Measurements from ENCODE around the gene IQCF6. TPM values are rescaled to one million over a fixed set of nuclear protein-coding genes. Genes with fewer than 3 reads are reported as not detected.
"Not testable (repeated sequence)": the region's sequence is repeated elsewhere in the genome, so short reads cannot be mapped to it uniquely, and the experiment has no call there.

The IQCF6 gene
- total RNA-seq, 4 donors from 2014 or later: not detected

DNA sequence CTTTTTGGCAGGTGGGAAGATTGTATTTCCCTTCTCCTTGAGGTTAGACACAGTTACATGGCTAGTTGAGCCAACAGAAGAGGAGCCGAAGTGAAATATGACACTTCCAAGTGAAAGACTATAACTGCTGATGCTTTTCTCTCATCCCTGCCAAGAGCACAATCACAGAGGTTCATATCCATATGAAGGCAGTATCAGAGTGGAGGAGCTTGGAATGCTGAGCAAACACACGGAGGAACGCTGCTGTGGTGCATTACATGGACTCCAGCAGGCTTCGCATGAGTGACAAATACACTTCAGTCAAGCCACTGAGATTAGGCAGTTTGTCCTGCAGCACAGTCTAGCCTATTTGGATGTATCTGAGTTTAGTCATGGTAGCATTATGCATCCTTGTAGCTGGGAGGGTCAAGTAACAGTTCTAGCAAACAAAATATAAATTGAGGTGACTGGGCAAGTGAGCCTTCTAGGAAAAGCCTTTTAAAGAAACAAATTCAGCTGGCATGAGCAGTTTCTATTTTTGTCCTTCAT is 5.4 kb downstream of the IQCF6 start:
- DNase-seq (ENCODE audit: low spot score in 2 of 2): no peak
- H3K4me3 ChIP-seq (ENCODE audit: low read depth, poor library complexity, severe bottlenecking): no peak overlapping the region

GRCh38 chr3:51759203-51759602 is 19.8 kb downstream of the IQCF6 start:
- H3K4me3 ChIP-seq (ENCODE audit: low read depth, poor library complexity, severe bottlenecking): no peak overlapping the region
- TF ChIP-seq CTCF (IDR thresholded peaks at IDR 0.05) (no peak), POLR2A (IDR thresholded peaks at IDR 0.05) (no peak)
- intact Hi-C loops (cut with DNase I; ENCODE audit: low total_unique reads): no loop called here
- DNase-seq (ENCODE audit: low spot score in 2 of 2): no peak

More for the DNA sequence above, 5.4 kb downstream of the IQCF6 start:
- 26 to 34% methylated on average over 4 of the region's 4 CpGs for WGBS, 2 donors
- TF ChIP-seq POLR2A (IDR thresholded peaks at IDR 0.05) (no peak), CTCF (IDR thresholded peaks at IDR 0.05) (no peak)
- intact Hi-C loops (cut with DNase I; ENCODE audit: low total_unique reads): no loop called here

DNA sequence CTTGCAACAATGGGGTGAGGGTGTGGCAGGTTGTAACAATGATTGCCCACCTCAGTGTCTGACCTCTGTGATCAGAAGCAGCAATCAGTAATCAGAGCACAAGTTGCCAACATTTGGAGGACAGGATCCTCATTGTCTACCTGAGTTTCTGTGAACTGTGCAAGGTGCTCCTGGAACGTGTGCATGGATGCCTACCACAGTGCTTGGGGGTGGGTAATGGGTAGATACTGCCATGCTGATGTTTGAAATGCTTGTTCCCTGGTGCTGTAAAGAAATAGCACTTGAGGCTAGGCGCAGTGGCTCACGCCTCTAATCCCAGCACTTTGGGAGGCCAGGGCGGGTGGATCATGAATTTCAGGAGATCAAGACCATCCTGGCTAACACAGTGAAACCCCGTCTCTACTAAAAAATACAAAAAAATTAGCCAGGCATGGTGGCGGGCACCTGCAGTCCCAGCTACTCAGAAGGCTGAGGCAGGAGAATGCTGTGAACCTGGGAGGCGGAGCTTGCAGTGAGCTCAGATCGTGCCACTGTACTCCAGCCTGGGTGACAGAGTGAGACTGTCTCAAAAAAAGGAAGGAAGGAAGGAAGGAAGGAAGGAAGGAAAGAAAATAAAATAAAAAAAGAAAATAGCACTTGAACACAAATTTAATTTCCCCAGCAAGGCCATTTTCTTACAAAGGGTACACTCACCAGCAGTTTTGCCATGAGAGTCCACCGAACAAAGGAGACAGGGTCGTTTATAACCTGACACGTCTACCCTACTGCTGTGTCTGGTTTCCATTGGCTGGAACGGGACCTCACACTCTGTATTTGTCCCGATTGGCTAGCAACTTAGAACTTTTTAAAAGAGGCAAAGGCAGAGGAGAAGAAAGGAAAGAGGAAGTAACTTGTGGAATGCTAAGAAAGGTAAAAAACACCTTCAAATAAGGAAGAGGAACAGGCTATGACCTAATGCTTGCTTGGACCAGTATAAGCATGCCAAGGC is 25.0 kb downstream of the IQCF6 start:
- DNase-seq (ENCODE audit: low spot score in 2 of 2); intact Hi-C loops (cut with DNase I; ENCODE audit: low total_unique reads); H3K4me3 ChIP-seq (ENCODE audit: low read depth, poor library complexity, severe bottlenecking): not testable (repeated sequence)
- WGBS, 2 donors: 71% methylated on average over 13 of the region's 13 CpGs

GRCh38 chr3:51751287-51751686 is 27.8 kb downstream of the IQCF6 start:
- DNase-seq (ENCODE audit: low spot score in 2 of 2): no peak
- WGBS, 2 donors: 85 to 91% methylated on average over 2 of the region's 2 CpGs
- intact Hi-C loops (cut with DNase I; ENCODE audit: low total_unique reads): no loop called here
- no peak overlapping the region for H3K4me3 ChIP-seq (ENCODE audit: low read depth, poor library complexity, severe bottlenecking)
- TF ChIP-seq POLR2A (IDR thresholded peaks at IDR 0.05) (no peak), CTCF (IDR thresholded peaks at IDR 0.05) (no peak)

DNA sequence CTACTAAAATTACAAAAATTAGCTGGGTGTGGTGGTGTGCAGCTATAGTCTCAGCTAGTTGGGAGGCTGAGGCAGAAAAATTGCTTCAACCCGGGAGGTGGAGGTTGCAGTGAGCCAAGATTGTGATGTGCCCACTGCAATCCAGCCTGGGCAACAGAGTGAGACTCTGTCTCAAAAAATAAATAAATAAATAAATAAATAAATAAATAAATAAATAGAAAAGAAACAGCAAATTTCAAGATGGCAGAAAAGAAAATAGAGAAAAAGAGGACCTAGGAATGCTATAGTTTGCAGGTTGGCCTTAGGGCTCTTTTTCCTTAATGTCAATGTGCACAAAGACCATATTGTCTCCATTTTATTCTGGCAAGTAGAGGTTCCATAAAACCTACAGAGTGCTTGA is 28.2 kb downstream of the IQCF6 start:
- no peak overlapping the region for H3K4me3 ChIP-seq (ENCODE audit: low read depth, poor library complexity, severe bottlenecking)
- 95 to 96% methylated on average over 1 of the region's 1 CpG for WGBS, 2 donors
- no peak for DNase-seq (ENCODE audit: low spot score in 2 of 2)
- intact Hi-C loops (cut with DNase I; ENCODE audit: low total_unique reads): no loop called here
- no peak for TF ChIP-seq POLR2A (IDR thresholded peaks at IDR 0.05)
- TF ChIP-seq CTCF (IDR thresholded peaks at IDR 0.05): no peak

GRCh38 chr3:51748327-51748726 is 30.7 kb downstream of the IQCF6 start:
- no peak overlapping the region for H3K4me3 ChIP-seq (ENCODE audit: low read depth, poor library complexity, severe bottlenecking)
- TF ChIP-seq CTCF (IDR thresholded peaks at IDR 0.05): no peak
- intact Hi-C loops (cut with DNase I; ENCODE audit: low total_unique reads): no loop called here
- no peak for DNase-seq (ENCODE audit: low spot score in 2 of 2)
- 41 to 53% methylated on average over 1 of the region's 1 CpG for WGBS, 2 donors
